Mammary epithelial cell (primary cell): ENCODE measurements around the gene FNDC3B.

Experiments used
- EZH2 ChIP-seq: IDR thresholded peaks from 2 replicates; pipeline ENCODE4 v1.6.1; 2012; ENCODE audit warnings: low read length, inconsistent platforms, borderline replicate concordance
- TF ChIP-seq, protein P1 (sequence below), 2 donors: IDR thresholded peaks in 1 of 2; conservative IDR thresholded peaks in 1 of 2; 2 replicates each; pipeline ENCODE4 v1.5.1; 2011 to 2012; ENCODE audit warnings: inconsistent platforms in 2 of 2, low read length in 2 of 2, mild to moderate bottlenecking in 2 of 2, control low read depth in 1 of 2, low read depth in 1 of 2; ENCODE audit not compliant: insufficient read depth in 1 of 2; ENCODE audit errors: extremely low read depth in 1 of 2

DNA sequence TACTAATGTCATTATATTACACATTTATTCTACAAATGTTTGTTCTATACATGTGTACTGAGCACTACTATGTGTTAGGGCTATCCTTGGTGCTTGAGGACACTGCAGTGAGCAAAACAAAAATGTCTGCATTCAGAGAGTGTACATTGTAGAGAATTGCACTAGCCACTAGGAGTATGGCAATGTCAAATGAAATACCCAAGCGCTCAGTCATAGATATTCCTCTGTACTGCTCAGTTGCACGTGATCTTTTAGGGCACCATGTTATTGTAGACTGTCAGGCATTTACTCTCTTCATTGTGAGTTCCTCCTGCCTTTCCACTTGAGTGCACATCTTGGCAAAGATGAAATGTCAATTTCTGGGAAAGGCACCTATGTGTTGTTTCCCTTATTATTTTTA lies 36.8 kb downstream of the FNDC3B start:
- TF ChIP-seq EZH2: no peak
- TF ChIP-seq, protein P1, sequence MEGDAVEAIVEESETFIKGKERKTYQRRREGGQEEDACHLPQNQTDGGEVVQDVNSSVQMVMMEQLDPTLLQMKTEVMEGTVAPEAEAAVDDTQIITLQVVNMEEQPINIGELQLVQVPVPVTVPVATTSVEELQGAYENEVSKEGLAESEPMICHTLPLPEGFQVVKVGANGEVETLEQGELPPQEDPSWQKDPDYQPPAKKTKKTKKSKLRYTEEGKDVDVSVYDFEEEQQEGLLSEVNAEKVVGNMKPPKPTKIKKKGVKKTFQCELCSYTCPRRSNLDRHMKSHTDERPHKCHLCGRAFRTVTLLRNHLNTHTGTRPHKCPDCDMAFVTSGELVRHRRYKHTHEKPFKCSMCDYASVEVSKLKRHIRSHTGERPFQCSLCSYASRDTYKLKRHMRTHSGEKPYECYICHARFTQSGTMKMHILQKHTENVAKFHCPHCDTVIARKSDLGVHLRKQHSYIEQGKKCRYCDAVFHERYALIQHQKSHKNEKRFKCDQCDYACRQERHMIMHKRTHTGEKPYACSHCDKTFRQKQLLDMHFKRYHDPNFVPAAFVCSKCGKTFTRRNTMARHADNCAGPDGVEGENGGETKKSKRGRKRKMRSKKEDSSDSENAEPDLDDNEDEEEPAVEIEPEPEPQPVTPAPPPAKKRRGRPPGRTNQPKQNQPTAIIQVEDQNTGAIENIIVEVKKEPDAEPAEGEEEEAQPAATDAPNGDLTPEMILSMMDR (conservative IDR thresholded peaks at IDR 0.05 in 1 of 2, IDR thresholded peaks at IDR 0.05 in 1 of 2; ENCODE audit: extremely low read depth in 1 of 2, insufficient read depth in 1 of 2, low read depth in 1 of 2, low read length in 2 of 2): no peak
